HepG2 (cell line): ENCODE measurements around the gene SDC4. TPM values are rescaled to one million over a fixed set of nuclear protein-coding genes. Genes with fewer than 3 reads are reported as not detected.

Source experiments
- ATF5 ChIP-seq: sonication (generic); formaldehyde crosslinking; IDR thresholded peaks from 2 replicates; pipeline ENCODE4 v1.4.0; 2020; ENCODE audit warnings: mild to moderate bottlenecking, low read depth, missing genetic modification reagents
- CCAR2 ChIP-seq: fragments of 200-400 bp; formaldehyde crosslinking; optimal IDR thresholded peaks from 2 replicates; pipeline ENCODE3; 2018; ENCODE audit warnings: low read depth, mild to moderate bottlenecking, low read length, moderate library complexity
- CCDC6 ChIP-seq: sonication (generic); formaldehyde crosslinking; IDR thresholded peaks from 2 replicates; pipeline ENCODE4 v1.8.1; 2022; ENCODE audit warnings: mild to moderate bottlenecking, missing genetic modification reagents, moderate library complexity
- FOSL2 ChIP-seq: sonication (generic); formaldehyde crosslinking; IDR thresholded peaks from 2 replicates; pipeline ENCODE4 v1.4.0; 2020; ENCODE audit warnings: missing genetic modification reagents
- HDAC2 ChIP-seq: sonication (generic); formaldehyde crosslinking; IDR thresholded peaks from 2 replicates; pipeline ENCODE4 v1.4.0; 2020; ENCODE audit warnings: missing genetic modification reagents
- HNRNPL ChIP-seq: fragments of 200-400 bp; formaldehyde crosslinking; IDR thresholded peaks from 2 replicates; pipeline ENCODE4 v1.6.1; 2017; ENCODE audit warnings: mild to moderate bottlenecking, low read depth, low read length
- KLF6 ChIP-seq: IDR thresholded peaks from 2 replicates; pipeline ENCODE4 v1.8.0; 2016; ENCODE audit warnings: missing biosample characterization, missing genetic modification reagents
- KMT2A ChIP-seq: sonication (generic); formaldehyde crosslinking; IDR thresholded peaks from 2 replicates; pipeline ENCODE4 v1.4.0; 2020; ENCODE audit warnings: missing genetic modification reagents
- MEF2D ChIP-seq: sonication (generic); formaldehyde crosslinking; IDR thresholded peaks from 2 replicates; pipeline ENCODE4 v1.5.1; 2020; ENCODE audit warnings: mild to moderate bottlenecking, missing genetic modification reagents
- RFX5 ChIP-seq: IDR thresholded peaks from 2 replicates; pipeline ENCODE4 v1.6.1; 2011; ENCODE audit warnings: low read depth, low read length, improper control_type of control experiment
- RORA ChIP-seq: sonication (generic); formaldehyde crosslinking; IDR thresholded peaks from 2 replicates; pipeline ENCODE4 v1.5.0; 2020; ENCODE audit warnings: mild to moderate bottlenecking, missing genetic modification reagents, moderate library complexity
- RXRA ChIP-seq: sonication (generic); formaldehyde crosslinking; IDR thresholded peaks from 2 replicates; pipeline ENCODE4 v1.5.1; 2020; ENCODE audit warnings: missing genetic modification reagents
- SIX1 ChIP-seq: sonication (generic); formaldehyde crosslinking; IDR thresholded peaks from 2 replicates; pipeline ENCODE4 v1.4.0; 2020; ENCODE audit warnings: missing genetic modification reagents, borderline replicate concordance
- SIX4 ChIP-seq: sonication (generic); formaldehyde crosslinking; IDR thresholded peaks from 2 replicates; pipeline ENCODE4 v1.4.0; 2020; ENCODE audit warnings: missing genetic modification reagents
- SKIL ChIP-seq: sonication (generic); formaldehyde crosslinking; IDR thresholded peaks from 2 replicates; pipeline ENCODE4 v1.8.0; 2022; ENCODE audit warnings: missing genetic modification reagents, mild to moderate bottlenecking, moderate library complexity, borderline replicate concordance
- ZBTB7B ChIP-seq: sonication (generic); formaldehyde crosslinking; IDR thresholded peaks from 2 replicates; pipeline ENCODE4 v1.4.0; 2020; ENCODE audit warnings: missing genetic modification reagents
- ZC3H4 ChIP-seq: sonication (generic); formaldehyde crosslinking; IDR thresholded peaks from 2 replicates; pipeline ENCODE4 v1.4.0; 2020; ENCODE audit warnings: missing genetic modification reagents, borderline replicate concordance
- ZNF124 ChIP-seq: sonication (generic); formaldehyde crosslinking; IDR thresholded peaks from 2 replicates; pipeline ENCODE4 v1.4.0; 2020; ENCODE audit warnings: missing genetic modification reagents
- ZNF367 ChIP-seq: sonication (generic); formaldehyde crosslinking; IDR thresholded peaks from 2 replicates; pipeline ENCODE4 v1.4.0; 2020; ENCODE audit warnings: missing genetic modification reagents, borderline replicate concordance
- ZNF468 ChIP-seq: sonication (generic); formaldehyde crosslinking; IDR thresholded peaks from 2 replicates; pipeline ENCODE4 v1.8.0; 2022; ENCODE audit warnings: mild to moderate bottlenecking, moderate library complexity, missing genetic modification reagents
- ZNF724P ChIP-seq: sonication (generic); formaldehyde crosslinking; IDR thresholded peaks from 2 replicates; pipeline ENCODE4 v1.8.0; 2022; ENCODE audit warnings: missing genetic modification reagents, borderline replicate concordance
- ZUFSP ChIP-seq: sonication (generic); formaldehyde crosslinking; IDR thresholded peaks from 2 replicates; pipeline ENCODE4 v1.9.0; 2021; ENCODE audit warnings: missing genetic modification reagents, mild to moderate bottlenecking, borderline replicate concordance
- polyA plus RNA-seq, 8 experiments: library from polyadenylated mRNA; depleted of rRNA in 3 of 8; stranded (reverse) in 7 of 8; unstranded in 1 of 8; fragments of >200 nt; fragmentation: Illumina TruSeq in 4 of 8; extraction: Trizol in 4 of 8; gene quantifications; 2 replicates each; pipeline versions ENCODE4 v1.2.1 to v1.2.3, GENCODE V29; 2011 to 2016; ENCODE audit warnings: low read depth in 4 of 8, missing spikeins in 1 of 8, mixed read lengths in 1 of 8; ENCODE audit not compliant: insufficient read depth in 1 of 8
- total RNA-seq, 5 experiments: library from RNA; depleted of rRNA; stranded (reverse); fragments of >200 nt; fragmentation: Illumina TruSeq; extraction: Trizol; gene quantifications; 2 replicates each; pipeline ENCODE4 v1.2.3, GENCODE V29; 2016; ENCODE audit warnings: low read depth in 1 of 5
- TF ChIP-seq, protein P1 (sequence below): sonication (generic); formaldehyde crosslinking; IDR thresholded peaks from 2 replicates; pipeline ENCODE4 v1.4.0; 2020; ENCODE audit warnings: low read depth, missing genetic modification reagents

The SDC4 gene
- total and polyA plus RNA-seq, 2 of the 13 experiments (the other 11 are each of a cell fraction or from before 2014, with no cell fraction given) = 49.0 to 65.1 TPM

DNA sequence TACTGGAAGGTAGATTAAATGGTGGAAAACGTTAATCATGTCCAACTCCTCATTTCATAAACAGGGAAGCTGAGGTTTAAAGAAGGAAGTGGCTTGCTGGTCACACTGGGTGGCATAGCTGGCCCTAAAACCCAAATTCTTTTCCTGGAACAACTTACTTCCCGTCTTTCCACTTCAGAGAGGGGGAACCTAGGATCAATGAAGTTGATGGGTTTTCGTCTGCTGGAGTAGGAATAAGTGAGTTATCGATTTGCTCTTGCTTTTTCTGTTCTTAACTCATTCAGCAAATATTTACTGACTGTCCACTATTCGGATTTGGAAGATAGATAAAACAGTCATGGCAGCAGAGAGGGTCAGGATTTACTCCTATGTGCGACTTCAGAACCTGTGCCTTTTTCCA is 13.6 kb upstream of the SDC4 start (continued):
- TF ChIP-seq MEF2D (CRISPR knock-in tag) (no peak; the same call in 1 of the 2 replicates), ZBTB7B (CRISPR knock-in tag) (peak; percentile 47; the same call in 1 of the 2 replicates), ATF5 (no peak), ZNF724P (CRISPR knock-in tag) (no peak), ZNF124 (no peak), FOSL2 (CRISPR knock-in tag) (peak; percentile 47; the same call in 1 of the 2 replicates), ZUFSP (no peak), CCDC6 (0 out of 2 replicates have a peak, but pooled peaks have one; percentile 23), SKIL (no peak), RORA (no peak), SIX4 (no peak), KMT2A (CRISPR knock-in tag) (no peak), ZNF468 (CRISPR knock-in tag) (no peak), SIX1 (no peak), RFX5 (no peak), CCAR2 (no peak), HNRNPL (no peak), KLF6 (CRISPR knock-in tag) (no peak), ZNF367 (CRISPR knock-in tag) (no peak), HDAC2 (CRISPR knock-in tag) (0 out of 2 replicates have a peak, but pooled peaks have one; percentile 36), ZC3H4 (CRISPR knock-in tag) (no peak), RXRA (no peak)
- TF ChIP-seq, protein P1, sequence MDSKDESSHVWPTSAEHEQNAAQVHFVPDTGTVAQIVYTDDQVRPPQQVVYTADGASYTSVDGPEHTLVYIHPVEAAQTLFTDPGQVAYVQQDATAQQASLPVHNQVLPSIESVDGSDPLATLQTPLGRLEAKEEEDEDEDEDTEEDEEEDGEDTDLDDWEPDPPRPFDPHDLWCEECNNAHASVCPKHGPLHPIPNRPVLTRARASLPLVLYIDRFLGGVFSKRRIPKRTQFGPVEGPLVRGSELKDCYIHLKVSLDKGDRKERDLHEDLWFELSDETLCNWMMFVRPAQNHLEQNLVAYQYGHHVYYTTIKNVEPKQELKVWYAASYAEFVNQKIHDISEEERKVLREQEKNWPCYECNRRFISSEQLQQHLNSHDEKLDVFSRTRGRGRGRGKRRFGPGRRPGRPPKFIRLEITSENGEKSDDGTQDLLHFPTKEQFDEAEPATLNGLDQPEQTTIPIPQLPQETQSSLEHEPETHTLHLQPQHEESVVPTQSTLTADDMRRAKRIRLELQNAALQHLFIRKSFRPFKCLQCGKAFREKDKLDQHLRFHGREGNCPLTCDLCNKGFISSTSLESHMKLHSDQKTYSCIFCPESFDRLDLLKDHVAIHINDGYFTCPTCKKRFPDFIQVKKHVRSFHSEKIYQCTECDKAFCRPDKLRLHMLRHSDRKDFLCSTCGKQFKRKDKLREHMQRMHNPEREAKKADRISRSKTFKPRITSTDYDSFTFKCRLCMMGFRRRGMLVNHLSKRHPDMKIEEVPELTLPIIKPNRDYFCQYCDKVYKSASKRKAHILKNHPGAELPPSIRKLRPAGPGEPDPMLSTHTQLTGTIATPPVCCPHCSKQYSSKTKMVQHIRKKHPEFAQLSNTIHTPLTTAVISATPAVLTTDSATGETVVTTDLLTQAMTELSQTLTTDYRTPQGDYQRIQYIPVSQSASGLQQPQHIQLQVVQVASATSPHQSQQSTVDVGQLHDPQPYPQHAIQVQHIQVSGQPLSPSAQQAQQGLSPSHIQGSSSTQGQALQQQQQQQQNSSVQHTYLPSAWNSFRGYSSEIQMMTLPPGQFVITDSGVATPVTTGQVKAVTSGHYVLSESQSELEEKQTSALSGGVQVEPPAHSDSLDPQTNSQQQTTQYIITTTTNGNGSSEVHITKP (CRISPR knock-in tag) = 0 out of 2 replicates have a peak, but pooled peaks have one; percentile 24
